Adrenal gland (tissue), 12 donors: ENCODE results near the gene ITGBL1. TPM values are rescaled to one million over a fixed set of nuclear protein-coding genes. Genes with fewer than 3 reads are reported as not detected.

Experiments
- DNase-seq, 7 donors: peaks; one replicate each; pipeline ENCODE4 v3.0.0-alpha.2; 2019 to 2020
- H3K27ac ChIP-seq, 5 donors: fragments of 200-600 bp; sonication (generic) in 4 of 5; 1 replicate in 3 of 5; 2 replicates in 2 of 5; pipeline versions ENCODE4 v1.5.1 to v1.8.0; 2016 to 2020; ENCODE audit warnings: mild to moderate bottlenecking in 1 of 5
- H3K27me3 ChIP-seq: fragments of 200-600 bp; 2 replicates; pipeline ENCODE4 v1.8.0; 2021
- H3K36me3 ChIP-seq, 2 donors: fragments of 200-600 bp; replicated peaks in 1 of 2; 1 replicate in 1 of 2; 2 replicates in 1 of 2; pipeline versions ENCODE4 v1.5.1 to v1.8.0; 2018 to 2022
- H3K4me1 ChIP-seq, 2 donors: fragments of 200-600 bp; replicated peaks in 1 of 2; 1 replicate in 1 of 2; 2 replicates in 1 of 2; pipeline versions ENCODE4 v1.5.1 to v1.8.0; 2018 to 2021
- H3K4me3 ChIP-seq, 4 donors: fragments of 200-600 bp; sonication (generic) in 3 of 4; one replicate each; pipeline ENCODE4 v1.5.1; 2016 to 2018
- H3K9me3 ChIP-seq, 3 donors: fragments of 200-600 bp; sonication (generic) in 1 of 3; replicated peaks in 1 of 3; 1 replicate in 2 of 3; 2 replicates in 1 of 3; pipeline versions ENCODE4 v1.5.1 to v1.8.0; 2016 to 2021
- POLR2A ChIP-seq, 2 donors: fragments of 450-650 bp; IDR thresholded peaks; one replicate each; pipeline ENCODE4 v1.6.1; 2017; ENCODE audit warnings: antibody characterized with exemption in 2 of 2, mild to moderate bottlenecking in 2 of 2, moderate library complexity in 1 of 2
- WGBS, 4 donors: extraction: QIAGEN DNeasy Blood & Tissue Kit in 2 of 4; methylation state at CpG; one replicate each; pipeline versions ENCODE4 v1.1.5 to v1.1.7; 2013 to 2017; 5-methylcytosine and 5-hydroxymethylcytosine counted together
- intact Hi-C, 2 donors: fragments of 100-400 bp; cut with DNase I; formaldehyde crosslinking; loops; one replicate each; pipeline versions ENCODE4 v1.14.1 to v1.15.0; 2022 to 2023
- polyA plus RNA-seq, 3 donors: library from polyadenylated mRNA; stranded (reverse); fragments of 200-250 nt in 2 of 3; fragments of 350-450 nt in 1 of 3; fragmentation: Illumina TruSeq in 1 of 3; extraction: RNeasy Lipid Tissue Mini Kit (QIAGEN cat#74804) in 1 of 3; gene quantifications; one replicate each; pipeline ENCODE4 v1.2.3, GENCODE V29; 2013 to 2014
- total RNA-seq, 9 donors: library from RNA; depleted of rRNA in 4 of 9; stranded (reverse); fragments of >200 nt in 4 of 9; fragments of 120-200 nt in 1 of 9; fragmentation: NEBNext Ultra II Directional in 1 of 9; extraction: Animal tissue kit (Norgen Biotek cat#: 25700) in 1 of 9; gene quantifications; one replicate each; pipeline versions ENCODE4 v1.1.0 to v1.2.4, GENCODE V29; 2013 to 2023
- TF ChIP-seq, protein P1 (sequence below), 6 experiments: fragments of 450-650 bp in 4 of 6; fragments of 200-600 bp in 2 of 6; sonication (generic) in 1 of 6; IDR thresholded peaks; 1 replicate in 5 of 6; 2 replicates in 1 of 6; pipeline versions ENCODE4 v1.5.1 to v1.8.0; 2016 to 2021; ENCODE audit warnings: antibody characterized with exemption in 6 of 6, mild to moderate bottlenecking in 2 of 6, moderate library complexity in 1 of 6
- donor health status: healthy with polysubstance abuse.
- donor health status: Bipolar disorder and iron deficiency.
- donor health status: DM: yes; HTN: yes; CAD: no.
- donor health status: DM: no; HTN: no; CAD: no.
- donor health status: DM: no; HTN: no; CAD: no.
- donor health status: DM: yes; HTN: yes; CAD: no.

The ITGBL1 gene
- total and polyA plus RNA-seq, 12 donors: 1.4 to 8.3 (median 4.8) TPM

DNA sequence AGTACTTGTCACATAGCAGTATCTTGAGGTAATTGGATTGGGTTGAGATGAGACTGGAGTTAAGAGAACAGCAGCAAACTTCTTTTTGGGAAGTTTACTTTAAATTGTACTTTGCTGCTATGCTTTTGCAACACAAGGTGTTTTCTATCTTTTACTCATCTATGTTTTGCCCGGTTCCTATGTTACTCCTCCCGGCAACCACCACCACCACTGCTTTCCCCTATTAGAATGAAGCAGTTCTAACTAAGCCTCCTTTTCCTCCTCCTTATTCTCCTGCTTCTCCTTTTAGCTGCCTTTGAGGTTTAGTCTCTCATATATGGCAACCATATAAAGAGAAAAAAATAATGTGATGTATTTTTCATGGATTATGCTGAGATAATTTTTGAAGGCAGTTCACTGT, 233.5 kb downstream of the ITGBL1 start:
- Histone ChIP-seq H3K27ac (no peak overlapping the region), H3K4me1 (peaks cover 0 to 2% of the 10 kb centered on the region in 2 donors), H3K27me3 (no peaks in the 10 kb centered on the region), H3K9me3 (no peaks in the 10 kb centered on the region), H3K36me3 (no peaks in the 10 kb centered on the region), H3K4me3 (no peak overlapping the region)
- DNase-seq: no peak
- 78 to 92% (median 86%) methylated on average over 2 of the region's 2 CpGs for WGBS, 4 donors
- intact Hi-C loops: no loop called here
- TF ChIP-seq, protein P1, sequence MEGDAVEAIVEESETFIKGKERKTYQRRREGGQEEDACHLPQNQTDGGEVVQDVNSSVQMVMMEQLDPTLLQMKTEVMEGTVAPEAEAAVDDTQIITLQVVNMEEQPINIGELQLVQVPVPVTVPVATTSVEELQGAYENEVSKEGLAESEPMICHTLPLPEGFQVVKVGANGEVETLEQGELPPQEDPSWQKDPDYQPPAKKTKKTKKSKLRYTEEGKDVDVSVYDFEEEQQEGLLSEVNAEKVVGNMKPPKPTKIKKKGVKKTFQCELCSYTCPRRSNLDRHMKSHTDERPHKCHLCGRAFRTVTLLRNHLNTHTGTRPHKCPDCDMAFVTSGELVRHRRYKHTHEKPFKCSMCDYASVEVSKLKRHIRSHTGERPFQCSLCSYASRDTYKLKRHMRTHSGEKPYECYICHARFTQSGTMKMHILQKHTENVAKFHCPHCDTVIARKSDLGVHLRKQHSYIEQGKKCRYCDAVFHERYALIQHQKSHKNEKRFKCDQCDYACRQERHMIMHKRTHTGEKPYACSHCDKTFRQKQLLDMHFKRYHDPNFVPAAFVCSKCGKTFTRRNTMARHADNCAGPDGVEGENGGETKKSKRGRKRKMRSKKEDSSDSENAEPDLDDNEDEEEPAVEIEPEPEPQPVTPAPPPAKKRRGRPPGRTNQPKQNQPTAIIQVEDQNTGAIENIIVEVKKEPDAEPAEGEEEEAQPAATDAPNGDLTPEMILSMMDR (IDR thresholded peaks at IDR 0.05): no peak
- no peak for TF ChIP-seq POLR2A (IDR thresholded peaks at IDR 0.05)

DNA sequence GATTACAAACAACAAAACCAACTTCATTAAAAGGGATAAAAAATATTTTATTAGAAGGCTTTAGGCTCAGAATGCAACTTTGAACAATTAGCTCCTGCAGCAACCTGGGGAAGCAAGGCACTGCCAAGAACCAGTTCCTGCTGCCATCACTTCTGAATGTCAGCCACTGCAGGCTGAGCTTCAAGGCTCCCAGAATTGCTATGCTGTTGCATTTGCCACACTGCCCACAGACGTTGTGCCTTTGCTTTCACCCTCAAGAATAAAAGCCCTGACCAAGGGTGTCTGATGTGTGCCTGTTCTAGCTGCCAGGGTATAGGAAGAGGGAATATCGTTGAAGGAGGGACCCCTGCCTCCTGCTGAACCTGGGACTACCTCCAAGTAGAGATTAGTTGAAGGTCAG, 238.4 kb downstream of the ITGBL1 start:
- H3K4me3 ChIP-seq: no peak overlapping the region
- no peak for TF ChIP-seq POLR2A (IDR thresholded peaks at IDR 0.05)
- TF ChIP-seq, protein P1 (IDR thresholded peaks at IDR 0.05): no peak
- no peaks in the 10 kb centered on the region for H3K36me3 ChIP-seq
- peaks cover 0 to 7% of the 10 kb centered on the region in 2 donors for H3K4me1 ChIP-seq
- no peaks in the 10 kb centered on the region for H3K9me3 ChIP-seq
- no peak overlapping the region for H3K27ac ChIP-seq
- intact Hi-C loops: no loop called here
- WGBS, 4 donors: 17 to 47% (median 28%) methylated on average over 1 to 2 of the region's 2 CpGs
- DNase-seq: no peak
- H3K27me3 ChIP-seq: no peaks in the 10 kb centered on the region

DNA sequence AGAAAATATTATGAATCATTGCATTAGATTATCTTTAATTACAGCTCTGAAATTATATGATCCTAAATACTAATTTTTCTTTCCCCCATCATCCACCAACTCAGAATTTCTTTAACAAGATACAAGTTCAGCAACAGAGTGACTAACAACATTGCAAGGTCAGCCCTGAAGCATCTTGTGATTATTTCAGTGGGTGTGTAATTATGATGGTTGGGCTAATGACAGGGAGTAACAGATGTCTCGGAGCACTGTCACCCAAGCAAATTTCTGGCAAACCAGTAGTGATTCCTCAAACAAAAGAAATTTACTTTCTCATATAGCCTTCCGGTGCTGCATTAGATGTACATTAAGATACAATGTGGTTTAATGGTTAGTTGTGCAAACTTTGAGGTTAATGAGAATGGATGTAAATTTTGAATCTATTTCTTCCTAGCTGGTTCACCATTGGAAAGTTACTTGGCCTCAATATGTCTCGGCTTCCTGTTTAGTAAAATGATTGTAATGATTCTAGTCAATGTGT, 238.9 kb downstream of the ITGBL1 start:
- Histone ChIP-seq H3K4me3 (no peak overlapping the region), H3K4me1 (peaks cover 0 to 7% of the 10 kb centered on the region in 2 donors), H3K27ac (no peak overlapping the region), H3K27me3 (no peaks in the 10 kb centered on the region), H3K9me3 (no peaks in the 10 kb centered on the region), H3K36me3 (no peaks in the 10 kb centered on the region)
- 72 to 85% (median 75%) methylated on average over 3 of the region's 3 CpGs for WGBS, 4 donors
- no peak for TF ChIP-seq POLR2A (IDR thresholded peaks at IDR 0.05)
- TF ChIP-seq, protein P1 (IDR thresholded peaks at IDR 0.05): no peak
- intact Hi-C loops: no loop called here
- DNase-seq: no peak

DNA sequence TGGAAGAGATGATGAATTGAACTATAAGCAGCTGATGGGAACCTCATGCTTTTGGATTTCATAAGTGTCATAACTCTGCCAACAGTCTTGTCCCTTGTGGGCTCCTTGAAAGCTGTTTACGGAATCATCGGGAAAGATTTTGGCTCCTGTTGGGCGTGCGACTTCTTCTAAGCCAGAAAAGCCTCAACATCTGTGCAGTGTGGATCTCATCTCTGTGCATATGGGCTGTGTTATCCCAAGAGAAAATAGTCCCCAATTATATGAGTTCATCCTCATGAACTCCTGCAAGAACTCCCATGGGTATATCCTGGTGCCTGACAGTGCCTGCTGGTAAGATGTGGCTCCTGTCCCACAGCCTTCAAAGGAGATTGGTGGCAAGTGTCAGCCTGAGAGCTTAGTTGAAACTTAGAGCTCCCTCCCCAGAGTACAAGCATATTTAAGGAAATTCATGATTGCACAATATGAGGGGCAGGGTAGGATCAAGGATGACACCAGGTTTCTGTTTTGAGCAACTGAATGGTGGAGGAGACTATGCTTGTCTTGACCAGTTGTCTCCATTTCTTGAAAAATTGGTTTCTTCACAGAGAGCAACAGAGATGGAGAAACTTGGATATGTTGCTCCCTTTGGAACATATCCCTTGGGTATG, 243.5 kb downstream of the ITGBL1 start:
- TF ChIP-seq POLR2A (IDR thresholded peaks at IDR 0.05): no peak
- TF ChIP-seq, protein P1 (IDR thresholded peaks at IDR 0.05): no peak
- DNase-seq: no peak
- WGBS, 4 donors: 82 to 100% (median 98%) methylated on average over 4 of the region's 4 CpGs
- Histone ChIP-seq H3K4me3 (no peak overlapping the region), H3K27me3 (no peaks in the 10 kb centered on the region), H3K9me3 (no peaks in the 10 kb centered on the region), H3K4me1 (peaks cover 0 to 5% of the 10 kb centered on the region in 2 donors), H3K36me3 (no peaks in the 10 kb centered on the region), H3K27ac (no peak overlapping the region)
- intact Hi-C loops: no loop called here
